ENCODE measurements around the gene SULT1A4.
"Not testable (repeated sequence)": the region's sequence is repeated elsewhere in the genome, so short reads cannot be mapped to it uniquely, and the experiment has no call there.

The SULT1A4 gene

GRCh38 chr16:29459706-29460646 lies at the start of gene SULT1A4:
TSS of gene SULT1A4 (plus strand) at chr16:29459913. CDS start at chr16:29461386, 1,473 bp downstream.
- not testable (repeated sequence) for DNase-seq

DNA sequence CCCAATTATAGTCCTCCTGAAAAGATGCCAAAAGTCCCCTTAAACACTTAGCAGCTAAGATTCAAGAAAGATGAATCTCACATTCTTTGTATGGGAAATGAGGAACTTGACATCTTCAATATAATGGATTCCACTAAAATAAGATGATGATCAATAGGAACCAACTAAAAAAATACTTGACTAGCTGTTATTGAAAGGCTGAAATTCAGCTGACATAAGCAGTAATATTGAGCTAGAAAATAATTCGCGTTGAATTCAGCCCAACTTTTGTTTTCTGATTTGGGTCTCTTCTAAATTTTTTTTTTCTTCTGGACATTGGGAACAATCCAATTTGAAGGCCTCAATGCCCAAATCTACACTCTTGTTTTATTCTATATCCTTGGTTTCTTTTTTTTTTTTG lies 36.1 kb upstream of the SULT1A4 start:
- not testable (repeated sequence) for DNase-seq

DNA sequence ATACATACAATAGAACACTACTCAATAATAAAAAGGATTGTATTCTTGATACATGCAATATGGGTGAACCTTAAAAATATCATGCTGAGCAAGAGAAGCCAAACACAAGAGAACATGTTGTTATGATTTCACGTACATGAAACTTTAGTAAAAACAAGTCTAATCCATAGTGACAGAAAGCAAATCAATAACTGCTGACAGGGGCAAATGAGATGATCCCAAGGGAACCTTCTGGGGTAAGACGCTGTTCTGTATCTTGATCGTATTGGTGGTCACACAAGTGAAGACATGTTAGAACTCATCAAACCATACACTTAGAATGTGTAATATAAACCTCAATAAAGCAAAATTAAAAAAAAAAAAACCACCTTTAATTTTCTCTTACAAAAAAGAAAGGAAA lies 34.3 kb upstream of the SULT1A4 start:
- DNase-seq, result not testable (repeated sequence)

GRCh38 chr16:29453754-29454153 lies 6.0 kb upstream of the SULT1A4 start:
- not testable (repeated sequence) for DNase-seq

GRCh38 chr16:29454269-29454668 lies 5.4 kb upstream of the SULT1A4 start, which contains the start of the genes BOLA2 and SLX1B:
TSS of gene BOLA2 (minus strand) at chr16:29454351. CDS start at chr16:29454253, 98 bp downstream.
TSS of gene SLX1B (plus strand) at chr16:29454533.
- not testable (repeated sequence) for DNase-seq

- DNase-seq, result not testable (repeated sequence)
Measured at GRCh38 chr16:29454828-29455227, 4.9 kb upstream of the SULT1A4 start.

- DNase-seq, result not testable (repeated sequence)
Measured at GRCh38 chr16:29457660-29458059, 2.1 kb upstream of the SULT1A4 start.

- not testable (repeated sequence) for DNase-seq
Measured at GRCh38 chr16:29460647-29461030, 926 bp downstream of the SULT1A4 start.

GRCh38 chr16:29465985-29466824 lies 6.5 kb downstream of the SULT1A4 start:
- not testable (repeated sequence) for DNase-seq

- not testable (repeated sequence) for DNase-seq
Measured at GRCh38 chr16:29466904-29467303, 7.2 kb downstream of the SULT1A4 start.

GRCh38 chr16:29467654-29468366 lies 8.1 kb downstream of the SULT1A4 start:
- not testable (repeated sequence) for DNase-seq

DNA sequence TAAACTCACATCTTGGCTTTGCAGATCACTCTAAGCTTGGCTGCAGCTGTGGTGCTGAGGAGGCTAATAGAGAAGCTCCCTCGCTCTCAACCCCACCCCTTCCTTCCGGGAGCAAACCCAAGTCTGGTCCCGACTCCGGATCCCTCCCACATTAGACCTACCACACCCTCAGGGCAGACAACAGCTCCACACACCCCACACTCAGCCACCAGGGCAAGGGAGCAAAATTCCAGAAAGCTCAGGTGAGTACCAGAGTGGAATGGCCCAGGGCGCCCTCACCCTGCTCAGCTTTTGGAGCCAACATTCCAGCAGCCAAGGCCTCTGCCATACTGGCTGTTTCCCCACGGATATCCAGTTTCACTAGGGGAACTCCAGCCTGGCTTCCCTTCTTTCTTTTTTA lies 9.9 kb downstream of the SULT1A4 start:
- DNase-seq, result not testable (repeated sequence)

- DNase-seq, result not testable (repeated sequence)
Measured at GRCh38 chr16:29472065-29472464, 12.4 kb downstream of the SULT1A4 start.

- not testable (repeated sequence) for DNase-seq
Measured at GRCh38 chr16:29482276-29482675, 22.6 kb downstream of the SULT1A4 start.

DNA sequence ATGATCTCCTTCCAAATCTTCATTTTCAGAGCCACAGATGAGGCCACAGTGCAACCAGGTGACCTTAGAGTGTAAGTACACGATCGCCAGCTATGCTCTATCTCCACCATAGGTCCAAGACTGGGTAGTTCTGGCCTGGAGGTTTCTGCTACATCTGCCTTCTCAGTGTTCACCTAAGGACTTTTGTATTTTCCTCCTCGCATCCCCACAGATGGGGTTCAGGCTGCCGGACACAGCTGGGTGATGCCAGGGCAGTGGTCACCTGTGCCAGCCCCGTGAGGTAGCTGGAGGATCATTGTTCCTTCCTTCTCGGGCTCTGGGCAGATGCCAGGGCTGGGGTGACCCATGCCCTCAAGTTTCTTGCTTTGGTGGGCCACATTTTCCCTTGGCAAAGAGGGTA lies 46.6 kb downstream of the SULT1A4 start, which contains the start of gene NPIPB12:
NPIPB12 (minus strand) TSS at position 101 of the 400 bp plus-strand sequence.
- DNase-seq, result not testable (repeated sequence)
